Activated CD4-positive, alpha-beta T cell treated with anti-CD3 and anti-CD28 coated beads, Interleukin-2, amount 50 U/mL, for 24 hours (primary cell): ENCODE results near the gene RRAGA.
A peak's percentile ranks its signal among the peaks of the same experiment; 100 is the strongest.
"Not testable (repeated sequence)": the region's sequence is repeated elsewhere in the genome, so short reads cannot be mapped to it uniquely, and the experiment has no call there.

Source experiments
- DNase-seq, 2 donors: peaks; one replicate each; pipeline ENCODE4 v3.0.0-alpha.2; 2020; ENCODE audit warnings: low read depth in 1 of 2, low spot score in 1 of 2

RRAGA gene

GRCh38 chr9:19048966-19049916, at the start of gene RRAGA:
Gene RRAGA, plus strand, starts transcription at chr9:19049427. Its CDS starts 233 bp downstream, at chr9:19049660.
- peak; percentile 86 to 90 for DNase-seq

GRCh38 chr9:19000133-19000532, 49.1 kb upstream of the RRAGA start:
- no peak for DNase-seq

- DNase-seq, result no peak
Measured at GRCh38 chr9:19009391-19009965, 39.7 kb upstream of the RRAGA start.

- DNase-seq, result no peak
Measured at GRCh38 chr9:19018201-19018600, 31.0 kb upstream of the RRAGA start.

- DNase-seq, result no peak
Measured at GRCh38 chr9:19020886-19021455, 28.3 kb upstream of the RRAGA start.

GRCh38 chr9:19021649-19022048, 27.6 kb upstream of the RRAGA start:
- not testable (repeated sequence) for DNase-seq

GRCh38 chr9:19022206-19022605, 27.0 kb upstream of the RRAGA start:
- DNase-seq, result no peak

- DNase-seq, result no peak
Measured at GRCh38 chr9:19023078-19023477, 26.1 kb upstream of the RRAGA start.

- DNase-seq, result no peak
Measured at GRCh38 chr9:19026375-19026774, 22.9 kb upstream of the RRAGA start.

- no peak for DNase-seq
Measured at GRCh38 chr9:19027825-19028224, 21.4 kb upstream of the RRAGA start.

- peak in 1 of 2 donors; percentile 27 for DNase-seq
Measured at GRCh38 chr9:19028835-19029451, 20.3 kb upstream of the RRAGA start.

GRCh38 chr9:19030899-19031298, 18.3 kb upstream of the RRAGA start:
- DNase-seq, result no peak

- no peak for DNase-seq
Measured at GRCh38 chr9:19032406-19032805, 16.8 kb upstream of the RRAGA start.

- no peak for DNase-seq
Measured at GRCh38 chr9:19033015-19033414, 16.2 kb upstream of the RRAGA start, which contains the start of gene SAXO1. Gene SAXO1, minus strand, starts transcription at chr9:19033209. Its CDS starts 301 bp downstream, at chr9:19032908.

GRCh38 chr9:19036611-19037010, 12.6 kb upstream of the RRAGA start:
- DNase-seq, result no peak

- DNase-seq, result no peak
Measured at GRCh38 chr9:19049917-19050636, 850 bp downstream of the RRAGA start.

GRCh38 chr9:19050637-19051591, 1.7 kb downstream of the RRAGA start:
- DNase-seq, result no peak

- no peak for DNase-seq
Measured at GRCh38 chr9:19057033-19057432, 7.8 kb downstream of the RRAGA start.

GRCh38 chr9:19074229-19074628, 25.0 kb downstream of the RRAGA start:
- DNase-seq, result no peak

GRCh38 chr9:19074836-19075235, 25.6 kb downstream of the RRAGA start:
- DNase-seq, result no peak
